Stimulated activated CD8-positive, alpha-beta memory T cell treated with anti-CD3 and anti-CD28 coated beads, Interleukin-2, amount 100 ng/mL, for 1 hour (primary cell): ENCODE data around the gene RTP3.
"Not testable (repeated sequence)": the region's sequence is repeated elsewhere in the genome, so short reads cannot be mapped to it uniquely, and the experiment has no call there.

Experiments used
- DNase-seq, 2 donors: peaks; one replicate each; pipeline ENCODE4 v3.0.0-alpha.2; 2020; ENCODE audit warnings: low read depth in 2 of 2

RTP3 gene

DNA sequence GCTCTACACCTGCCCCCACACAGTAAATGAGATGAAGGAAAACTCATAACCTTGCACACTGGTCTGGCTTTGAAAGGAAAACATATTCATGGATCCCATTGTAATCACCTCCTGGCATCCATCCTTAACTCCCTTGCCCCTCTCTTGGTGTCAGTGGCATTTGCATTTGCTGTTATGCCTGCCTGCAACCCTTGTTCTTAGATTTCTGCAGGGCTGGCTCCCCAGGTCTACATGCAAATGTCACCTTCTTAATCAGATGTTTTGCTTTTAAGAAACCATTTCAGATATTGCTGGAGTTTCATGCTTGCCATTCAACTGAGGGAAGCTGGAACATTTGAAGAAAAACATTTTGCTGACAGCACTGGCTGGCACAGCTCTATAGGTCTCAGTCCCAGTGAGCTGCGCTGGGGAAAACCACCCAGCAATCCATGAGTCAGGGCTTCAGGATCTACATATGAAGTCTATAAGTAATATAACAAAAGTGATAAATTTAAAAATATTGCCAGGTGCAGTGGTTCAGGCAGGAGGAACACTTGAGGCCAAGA is 49.2 kb downstream of the RTP3 start:
- no peak for DNase-seq

- not testable (repeated sequence) for DNase-seq
Measured at GRCh38 chr3:46548611-46549010, 50.8 kb downstream of the RTP3 start.

- no peak for DNase-seq
Measured at GRCh38 chr3:46549408-46549904, 51.7 kb downstream of the RTP3 start.

- no peak for DNase-seq
Measured at GRCh38 chr3:46549989-46550388, 52.2 kb downstream of the RTP3 start.
